GM23338 (cell line): ENCODE results near the gene EFHB.

ENCODE experiments used
- CTCF ChIP-seq, 2 experiments: fragments of 200-600 bp in 1 of 2; sonication (generic) in 1 of 2; conservative IDR thresholded peaks; 2 replicates each; pipeline versions ENCODE4 v1.5.1 to v1.6.1; 2016 to 2017; ENCODE audit warnings: antibody characterized with exemption in 2 of 2, low read depth in 2 of 2, mild to moderate bottlenecking in 2 of 2, moderate library complexity in 1 of 2
- EZH2 ChIP-seq: fragments of 200-600 bp; sonication (generic); IDR thresholded peaks from one replicate; pipeline ENCODE4 v1.8.0; 2017; ENCODE audit warnings: antibody characterized with exemption, mild to moderate bottlenecking, low read depth; ENCODE audit not compliant: unreplicated experiment
- NANOG ChIP-seq: IDR thresholded peaks from 2 replicates; pipeline ENCODE4 v1.6.1; 2016; ENCODE audit warnings: antibody characterized with exemption, borderline replicate concordance
- POLR2AphosphoS5 ChIP-seq: IDR thresholded peaks from 2 replicates; pipeline ENCODE4 v1.6.1; 2016; ENCODE audit warnings: antibody characterized with exemption, low read depth
- REST ChIP-seq: IDR thresholded peaks from one replicate; pipeline ENCODE4 v1.6.1; 2018; ENCODE audit warnings: antibody characterized with exemption; ENCODE audit not compliant: unreplicated experiment
- ZNF331 ChIP-seq: fragments of 250-450 bp; sonication (Bioruptor Pico); IDR thresholded peaks from 2 replicates; pipeline ENCODE4 v1.5.0; 2020; ENCODE audit warnings: low read depth, mild to moderate bottlenecking, moderate library complexity

- TF ChIP-seq CTCF (conservative IDR thresholded peaks at IDR 0.05; ENCODE audit: low read depth in 2 of 2) (no peak), POLR2AphosphoS5 (no peak), NANOG (no peak), ZNF331 (no peak), EZH2 (no peak), REST (no peak)
These were observed 2.8 kb downstream of the EFHB start for GRCh38 chr3:19931180-19931692.
